Erythroblast (primary cell): Measurements from ENCODE around the gene SORCS1.

Experiments used
- DNase-seq, 2 experiments: peaks; one replicate each; lab custom pipeline; 2025; lab: John Stamatoyannopoulos, UW
- GATA1 ChIP-seq: IDR thresholded peaks from 2 replicates; pipeline ENCODE4 v1.6.1; 2011; ENCODE audit warnings: low read depth, mild to moderate bottlenecking, control low read depth, low read length, moderate library complexity
- POLR2A ChIP-seq: IDR thresholded peaks from 2 replicates; pipeline ENCODE4 v1.6.1; 2011; ENCODE audit warnings: mild to moderate bottlenecking, low read length

The SORCS1 gene

DNA sequence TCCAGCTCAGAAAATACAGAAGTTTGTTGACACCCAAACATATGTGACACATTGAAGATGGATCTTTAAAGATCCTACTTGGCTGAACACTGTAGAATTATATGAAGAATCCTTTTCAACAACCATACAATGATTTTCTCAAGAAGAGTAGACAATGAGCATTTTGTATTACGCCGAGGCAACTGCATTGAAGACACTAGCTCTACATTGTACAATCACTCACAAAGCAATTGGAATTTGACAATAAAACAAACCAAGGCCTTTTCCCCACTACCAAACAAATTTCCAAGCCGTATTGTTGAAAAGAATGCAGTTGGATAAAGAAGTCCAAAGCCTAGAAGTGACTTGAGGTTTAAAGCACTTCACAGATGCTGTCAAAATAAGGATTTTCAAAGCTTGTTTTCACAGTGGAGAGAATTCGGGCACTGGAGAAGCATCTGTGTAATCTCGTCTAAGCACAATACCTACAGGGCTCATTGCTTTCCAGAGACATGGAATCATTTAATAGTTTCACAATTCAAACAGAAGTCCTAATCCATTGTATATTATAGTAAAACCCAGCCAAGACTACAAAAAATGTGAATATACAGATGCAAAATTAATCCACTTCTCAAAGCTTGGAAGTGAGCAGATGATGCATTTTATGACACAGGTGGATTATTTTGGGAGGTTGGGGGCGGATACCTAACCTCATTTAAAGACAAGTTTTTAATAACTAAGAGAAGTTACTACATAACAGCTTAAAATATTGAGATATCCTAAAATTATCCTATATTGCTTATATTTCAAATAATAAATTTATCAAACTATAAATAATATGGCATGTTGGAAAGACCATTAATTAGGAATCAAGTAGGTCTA is 78.6 kb downstream of the SORCS1 start:
- DNase-seq: no peak
- TF ChIP-seq POLR2A: no peak
- TF ChIP-seq GATA1: no peak

DNA sequence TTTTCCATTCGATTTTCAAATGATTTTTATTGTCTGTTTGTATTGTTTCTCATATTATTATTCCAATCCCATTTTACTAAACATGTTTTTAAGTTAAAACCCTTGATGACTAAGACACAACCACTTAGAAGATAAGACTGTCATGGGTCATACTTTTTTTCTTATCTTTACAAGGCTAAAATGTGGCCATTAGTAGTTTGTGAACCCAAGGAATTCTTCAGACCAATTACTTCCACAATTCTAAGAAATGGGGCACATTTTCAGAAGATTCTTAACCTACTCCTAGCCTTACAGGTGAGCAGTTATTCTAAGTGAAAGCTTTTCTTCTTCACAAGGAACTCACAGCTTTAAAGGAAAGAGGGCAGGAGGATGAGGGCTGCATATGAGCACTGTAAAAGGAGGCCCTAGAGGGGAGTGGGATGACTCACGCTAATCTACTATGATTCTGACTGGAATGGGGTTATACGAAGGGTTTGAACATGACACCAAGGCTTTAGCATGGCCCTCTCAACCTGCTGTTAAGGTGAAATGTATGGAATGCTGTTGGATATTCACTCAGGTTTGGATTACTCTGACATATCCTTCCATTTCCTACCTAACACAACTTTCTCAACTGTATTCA is 81.0 kb downstream of the SORCS1 start:
- no peak for TF ChIP-seq POLR2A
- no peak for TF ChIP-seq GATA1
- no peak for DNase-seq

DNA sequence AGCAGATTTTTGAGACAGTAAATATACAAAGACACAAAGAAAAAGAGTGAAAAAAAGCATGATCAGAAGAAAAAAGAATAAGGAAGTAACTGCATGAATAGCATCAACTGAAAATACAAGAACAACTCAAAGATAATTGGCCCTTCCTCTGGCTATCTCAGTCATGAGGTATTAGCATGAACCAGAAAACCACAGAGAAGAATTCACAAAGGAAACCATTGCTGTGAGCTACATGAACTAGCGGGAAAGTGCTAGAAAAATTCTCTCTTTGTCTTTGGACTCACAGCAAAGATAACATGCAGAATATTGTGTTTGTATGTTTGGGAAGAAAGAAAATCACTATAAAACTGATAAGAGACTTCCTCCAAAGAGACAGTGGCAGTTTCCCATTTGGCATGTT is 82.9 kb downstream of the SORCS1 start:
- no peak for DNase-seq
- TF ChIP-seq GATA1 (no peak), POLR2A (no peak)

DNA sequence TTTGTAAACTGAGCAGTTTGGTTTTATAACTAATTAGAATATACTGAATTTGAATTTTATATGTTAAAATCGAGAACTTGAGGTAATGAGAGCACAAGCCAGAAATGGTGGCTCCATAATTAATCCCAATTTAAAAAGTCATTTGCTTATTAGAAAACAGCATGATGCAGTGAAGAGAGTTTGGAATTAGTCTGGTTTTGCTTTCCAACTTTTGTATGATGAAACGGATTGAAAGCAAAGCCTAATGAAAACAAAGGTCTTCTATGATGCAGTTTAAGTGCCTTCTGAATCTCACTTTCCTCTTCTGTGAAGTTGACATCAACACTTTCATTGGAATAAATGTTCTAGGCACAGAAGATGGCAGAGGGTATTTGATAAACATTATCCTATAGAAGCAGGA is 89.4 kb downstream of the SORCS1 start:
- DNase-seq: no peak
- TF ChIP-seq POLR2A (no peak), GATA1 (no peak)

DNA sequence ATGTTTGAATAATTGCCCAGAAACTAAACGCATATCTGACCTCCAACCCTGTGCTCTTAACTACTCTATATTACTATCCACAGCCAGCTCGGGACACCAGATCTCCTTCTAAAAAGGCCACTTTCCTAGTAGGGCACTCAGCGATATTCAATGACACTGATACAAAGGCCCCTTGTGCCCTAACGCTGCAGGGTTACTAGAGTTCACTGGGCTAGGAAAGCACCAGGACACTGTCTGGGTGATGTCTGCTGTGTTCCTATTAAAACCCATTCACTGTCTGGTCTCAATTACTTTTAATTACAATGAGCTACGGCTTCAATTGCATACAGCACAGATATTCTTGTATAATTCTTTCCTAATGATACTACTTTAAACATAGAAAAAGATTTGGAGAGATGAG is 91.7 kb downstream of the SORCS1 start:
- no peak for DNase-seq
- TF ChIP-seq POLR2A (no peak), GATA1 (no peak)

DNA sequence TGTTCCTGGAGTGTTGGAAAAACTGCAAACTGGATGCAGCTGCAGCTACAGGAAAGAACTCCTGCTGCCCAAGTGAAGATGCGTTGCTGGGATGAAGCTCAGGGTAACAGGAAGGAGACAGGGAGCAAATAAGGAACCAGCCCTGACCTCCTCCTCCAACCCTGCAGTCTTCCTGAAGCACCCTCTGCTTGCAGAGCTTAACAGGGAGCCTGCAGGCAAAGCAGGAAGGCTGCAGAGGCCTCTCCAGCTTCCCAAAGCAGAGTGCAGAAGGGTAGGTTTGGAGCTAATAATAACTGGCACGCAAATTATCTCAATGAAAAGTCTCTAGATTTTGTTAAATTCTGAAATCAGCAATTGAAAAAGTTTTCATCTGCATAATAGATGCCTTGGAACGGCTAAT is 92.5 kb downstream of the SORCS1 start:
- DNase-seq: no peak
- TF ChIP-seq POLR2A (no peak), GATA1 (no peak)

DNA sequence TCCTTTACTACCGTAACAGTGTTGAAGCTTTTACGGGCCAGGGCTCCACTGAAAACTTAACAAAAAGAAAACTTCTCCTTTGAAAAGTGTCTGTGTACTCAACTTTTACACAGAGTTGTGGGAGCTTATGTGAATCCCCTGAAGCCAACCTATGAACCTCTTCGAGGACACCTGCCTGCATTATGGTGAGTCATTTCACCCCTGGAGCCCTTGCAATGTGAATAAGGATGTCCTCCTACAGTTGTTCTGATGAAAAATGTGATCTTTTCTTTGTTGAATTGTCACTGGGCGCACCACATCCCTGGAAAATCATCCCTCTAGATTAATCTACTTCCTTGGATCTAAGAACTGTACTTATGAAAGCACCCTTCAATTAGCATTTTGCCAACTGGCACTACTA is 93.2 kb downstream of the SORCS1 start:
- TF ChIP-seq GATA1 (no peak), POLR2A (no peak)
- no peak for DNase-seq

DNA sequence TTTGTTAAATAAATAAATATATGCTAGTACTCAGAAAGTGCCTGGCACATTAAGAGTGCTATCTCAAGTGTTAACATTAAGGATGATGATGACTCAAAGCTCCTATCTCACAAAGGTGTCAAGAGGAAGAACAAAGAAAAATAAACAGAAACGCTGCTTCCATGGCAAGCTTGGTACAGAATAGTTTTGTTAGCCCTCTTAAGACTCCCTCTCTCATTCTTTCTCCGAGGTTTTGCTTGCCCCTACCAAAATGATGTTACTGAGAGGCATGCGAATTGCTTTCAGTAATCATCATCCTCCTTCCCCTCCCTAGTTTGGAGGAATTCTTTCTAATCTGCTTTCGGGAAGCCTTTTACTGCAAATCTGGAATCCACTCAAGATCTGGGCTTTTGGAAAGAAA is 96.7 kb downstream of the SORCS1 start:
- DNase-seq: no peak
- TF ChIP-seq GATA1 (no peak), POLR2A (no peak)

DNA sequence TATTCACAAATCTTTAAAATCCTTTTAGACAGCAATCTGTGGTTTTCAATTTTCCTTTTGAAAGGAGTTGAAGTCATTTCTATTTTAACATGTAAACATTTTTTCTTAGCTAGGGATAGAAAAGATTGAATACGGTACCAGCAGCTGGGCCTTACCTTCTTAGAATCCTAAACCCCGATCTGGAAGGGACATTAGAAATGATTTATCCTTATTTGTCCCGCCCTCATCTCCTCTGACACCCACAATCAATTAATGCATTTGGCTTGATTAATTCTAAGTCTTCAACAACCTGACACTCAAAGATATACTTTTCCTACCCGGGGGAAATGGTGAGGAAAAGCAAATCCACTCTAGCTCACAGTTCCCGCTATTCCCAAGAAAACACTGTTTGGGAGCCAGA is 100.4 kb downstream of the SORCS1 start:
- no peak for DNase-seq
- no peak for TF ChIP-seq GATA1
- TF ChIP-seq POLR2A: no peak

DNA sequence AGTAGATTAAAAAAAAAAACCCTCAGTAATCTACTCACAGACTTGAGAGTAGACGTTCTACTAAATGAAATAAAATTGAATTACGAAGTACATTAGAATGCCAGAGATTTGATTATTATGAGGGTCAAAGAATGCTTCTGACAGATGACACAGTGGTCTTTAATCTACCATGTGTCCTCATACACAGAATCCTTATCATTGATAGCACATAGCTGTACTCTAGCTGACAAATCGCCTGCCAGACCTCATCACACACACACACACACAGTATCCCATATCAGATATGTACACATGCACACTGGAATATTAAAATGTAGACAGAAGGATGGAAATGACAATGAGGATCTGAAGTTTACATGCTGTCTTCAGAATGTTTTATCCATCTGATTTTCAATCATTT is 104.6 kb downstream of the SORCS1 start:
- peak in 1 of 2 experiments; percentile 30 for DNase-seq
- no peak for TF ChIP-seq POLR2A
- TF ChIP-seq GATA1: no peak

DNA sequence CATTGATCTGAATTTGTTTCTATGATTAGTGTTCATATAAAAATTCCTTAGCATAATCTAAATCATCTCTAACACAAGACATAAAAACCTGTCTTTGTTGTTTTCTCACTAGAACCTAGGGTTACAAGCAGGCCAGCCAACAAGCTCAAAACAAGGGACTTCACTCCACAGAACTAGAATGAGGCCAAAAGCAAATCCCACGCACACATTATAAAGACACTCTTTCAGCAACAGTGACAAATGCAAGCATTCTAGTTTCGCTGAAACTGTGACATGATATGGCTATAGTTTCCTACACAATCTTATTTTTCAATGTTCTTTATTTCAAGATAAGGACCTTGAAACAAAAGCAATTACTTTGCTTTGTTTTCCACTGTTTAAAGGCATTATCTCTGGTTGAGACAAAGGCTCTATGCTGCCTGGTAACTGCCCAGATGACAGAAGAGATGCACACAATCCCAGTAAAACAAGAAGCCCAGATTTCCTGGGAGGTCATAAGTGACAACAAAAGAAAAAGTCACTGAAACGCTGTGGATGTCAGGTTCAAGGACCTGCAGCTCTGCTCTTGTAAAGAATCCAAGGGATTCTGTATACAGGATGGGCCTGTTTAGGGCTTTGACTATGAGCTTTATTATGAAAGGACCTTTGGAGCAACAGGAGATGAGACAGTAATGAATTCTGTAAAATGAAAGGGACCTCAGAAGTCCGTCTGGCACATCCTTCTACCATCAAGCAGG is 105.3 kb downstream of the SORCS1 start:
- TF ChIP-seq POLR2A: no peak
- no peak for TF ChIP-seq GATA1
- no peak for DNase-seq

DNA sequence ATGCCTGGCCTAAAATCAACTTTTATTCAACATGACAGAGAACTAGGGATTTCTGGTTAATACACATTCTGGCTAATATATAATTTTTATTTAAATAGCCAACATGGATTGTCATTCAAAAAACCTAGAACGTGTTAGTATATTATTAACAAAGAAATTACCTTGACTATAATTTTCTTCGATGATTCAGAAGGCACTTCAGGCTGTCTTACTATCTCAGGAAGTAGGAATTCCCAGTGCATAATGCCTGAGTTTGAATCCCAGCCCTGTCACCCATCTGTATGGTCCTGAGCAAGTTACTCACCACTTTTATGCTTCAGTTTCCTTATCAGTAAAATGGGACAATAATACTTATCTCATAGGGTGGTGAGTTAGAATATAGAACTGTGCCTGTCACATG is 106.2 kb downstream of the SORCS1 start:
- TF ChIP-seq GATA1 (no peak), POLR2A (no peak)
- DNase-seq: no peak

DNA sequence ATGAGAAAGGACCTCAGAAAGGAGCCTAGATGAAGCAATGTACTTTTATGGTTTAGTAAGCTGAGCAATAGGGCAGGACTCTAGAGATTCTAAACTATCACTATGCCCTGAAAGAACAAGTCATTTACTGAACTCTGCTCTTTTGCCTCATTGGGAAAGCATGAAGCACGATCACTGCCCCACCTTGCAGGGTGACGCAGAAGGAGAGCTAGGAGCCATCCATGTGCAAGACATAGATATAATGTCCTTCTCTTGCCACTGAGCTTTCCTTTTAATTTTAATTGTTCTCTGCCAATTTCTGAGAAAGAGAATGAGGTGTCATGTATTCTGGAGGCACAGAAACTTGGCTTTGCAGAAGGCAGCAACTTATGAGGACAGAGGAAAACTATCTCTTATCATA is 108.3 kb downstream of the SORCS1 start:
- no peak for TF ChIP-seq GATA1
- TF ChIP-seq POLR2A: no peak
- peak in 1 of 2 experiments; percentile 5 for DNase-seq
